Measurements from ENCODE around the gene SETDB2. TPM values are rescaled to one million over a fixed set of nuclear protein-coding genes. Genes with fewer than 3 reads are reported as not detected.
"Not testable (repeated sequence)": the region's sequence is repeated elsewhere in the genome, so short reads cannot be mapped to it uniquely, and the experiment has no call there.

SETDB2 gene
- total RNA-seq, 6 experiments from 2014 or later: 3.7 to 6.7 (median 4.6) TPM

- H3K4me1 ChIP-seq: peaks cover 0 to 4% (median 0%) of the 10 kb centered on the region in 4 donors
- peak within 1 kb of the TSS; percentile 62 to 75 (median 62) for H3K4me3 ChIP-seq
- ATAC-seq: peak; percentile 87 to 93 (median 88)
- WGBS (ENCODE audit: insufficient coverage, low coverage, low lambda C conversion rate, missing lambda C conversion rate): 0% methylated on average over 5 of the region's 71 CpGs
- peak; percentile 15 to 26 (median 22) for TF ChIP-seq CTCF (IDR thresholded peaks at IDR 0.05)
- TF ChIP-seq POLR2A (IDR thresholded peaks at IDR 0.05): peak; percentile 68
- H3K27ac ChIP-seq: peak within 1 kb of the TSS; percentile 82 to 96 (median 90)
- H3K9me3 ChIP-seq: no peaks in the 10 kb centered on the region
- H3K27me3 ChIP-seq: no peaks in the 10 kb centered on the region
- H3K36me3 ChIP-seq: no peaks in the 10 kb centered on the region
- intact Hi-C loops (cut with DNase I): no loop called here
- peak; percentile 88 to 91 (median 89) for DNase-seq
Measured at GRCh38 chr13:49495783-49496762, 52.0 kb downstream of the SETDB2 start, which contains the start of gene PHF11. TSS of gene PHF11 (plus strand) at chr13:49495953. CDS start at chr13:49496002, 49 bp downstream.

- intact Hi-C loops (cut with DNase I); H3K27me3 ChIP-seq; H3K36me3 ChIP-seq; H3K4me3 ChIP-seq; H3K4me1 ChIP-seq; H3K9me3 ChIP-seq; ATAC-seq; DNase-seq: not testable (repeated sequence)
- peak overlapping the region in 1 of 3 donors; percentile 96 for H3K27ac ChIP-seq
- 79% methylated on average over 10 of the region's 11 CpGs for WGBS (ENCODE audit: insufficient coverage, low coverage, low lambda C conversion rate, missing lambda C conversion rate)
Measured at GRCh38 chr13:49496837-49497236, 52.8 kb downstream of the SETDB2 start.

DNA sequence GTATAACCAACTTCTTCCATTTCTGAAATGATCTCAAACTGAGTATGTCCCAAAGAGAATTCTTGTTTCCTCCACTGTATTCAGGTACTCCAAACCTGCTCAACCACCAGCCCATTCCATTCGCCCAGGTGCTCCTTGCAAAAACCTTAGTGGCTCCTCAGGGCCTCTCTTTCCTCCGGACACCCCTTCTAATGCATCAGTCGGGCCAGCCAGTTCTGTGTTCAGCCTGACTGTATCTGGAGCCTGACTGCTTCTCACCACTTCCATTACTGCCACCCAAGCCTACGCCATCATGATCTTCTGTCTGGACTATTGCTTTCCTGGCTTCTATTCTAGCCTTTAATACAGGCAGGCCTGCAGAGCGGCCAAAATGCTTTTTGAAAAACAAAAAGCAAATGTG is 53.2 kb downstream of the SETDB2 start:
- ATAC-seq: no peak
- WGBS (ENCODE audit: insufficient coverage, low coverage, low lambda C conversion rate, missing lambda C conversion rate): 95% methylated on average over 4 of the region's 5 CpGs
- Histone ChIP-seq H3K27ac (no peak overlapping the region), H3K4me3 (no peak overlapping the region), H3K9me3 (no peaks in the 10 kb centered on the region), H3K36me3 (no peaks in the 10 kb centered on the region), H3K27me3 (no peaks in the 10 kb centered on the region), H3K4me1 (peaks cover 0 to 4% (median 0%) of the 10 kb centered on the region in 4 donors)
- intact Hi-C loops (cut with DNase I): no loop called here
- DNase-seq: no peak
- TF ChIP-seq POLR2A (IDR thresholded peaks at IDR 0.05) (no peak), CTCF (IDR thresholded peaks at IDR 0.05) (no peak)

DNA sequence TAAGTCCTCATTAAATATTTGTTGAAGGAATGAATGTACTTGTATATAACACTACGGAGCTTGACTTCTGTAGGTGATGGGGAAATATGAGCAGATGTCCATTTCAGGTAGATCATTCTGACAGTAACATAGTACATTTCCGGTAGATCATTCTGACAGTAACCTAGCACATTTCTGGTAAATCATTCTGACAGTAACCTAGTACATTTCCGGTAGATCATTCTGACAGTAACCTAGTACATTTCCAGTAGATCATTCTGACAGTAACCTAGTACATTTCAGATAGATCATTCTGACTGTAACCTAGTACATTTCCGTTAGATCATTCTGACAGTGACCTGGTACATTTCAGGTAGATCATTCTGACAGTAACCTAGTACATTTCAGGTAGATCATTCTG is 54.1 kb downstream of the SETDB2 start:
- DNase-seq (no peak), ATAC-seq (no peak)
- Histone ChIP-seq H3K9me3 (no peaks in the 10 kb centered on the region), H3K36me3 (no peaks in the 10 kb centered on the region), H3K27ac (no peak overlapping the region), H3K4me3 (no peak overlapping the region), H3K4me1 (peaks cover 0 to 4% (median 0%) of the 10 kb centered on the region in 4 donors), H3K27me3 (no peaks in the 10 kb centered on the region)
- 62% methylated on average over 4 of the region's 4 CpGs for WGBS (ENCODE audit: insufficient coverage, low coverage, low lambda C conversion rate, missing lambda C conversion rate)
- TF ChIP-seq POLR2A (IDR thresholded peaks at IDR 0.05): no peak
- no peak for TF ChIP-seq CTCF (IDR thresholded peaks at IDR 0.05)
- intact Hi-C loops (cut with DNase I): no loop called here
